Duodenal mucosa (tissue), 2 donors: ENCODE data around the gene DHX57.

Experiments used
- H3K27ac ChIP-seq: one replicate; pipeline ENCODE4 v1.7.0; 2013; ENCODE audit warnings: low read depth, low read length
- H3K27me3 ChIP-seq, 2 donors: one replicate each; pipeline ENCODE4 v1.7.0; 2013; ENCODE audit warnings: low read length in 2 of 2, control low read depth in 1 of 2; ENCODE audit not compliant: insufficient read depth in 2 of 2, control insufficient read depth in 1 of 2
- H3K36me3 ChIP-seq, 2 donors: one replicate each; pipeline ENCODE4 v1.7.0; 2013; ENCODE audit warnings: low read length in 2 of 2, control low read depth in 1 of 2; ENCODE audit not compliant: insufficient read depth in 2 of 2, control insufficient read depth in 1 of 2
- H3K4me1 ChIP-seq, 2 donors: one replicate each; pipeline ENCODE4 v1.7.0; 2013; ENCODE audit warnings: low read length in 2 of 2, control low read depth in 1 of 2; ENCODE audit not compliant: insufficient read depth in 2 of 2, control insufficient read depth in 1 of 2
- H3K4me3 ChIP-seq, 2 donors: one replicate each; pipeline ENCODE4 v1.7.0; 2013; ENCODE audit warnings: low read length in 2 of 2, low read depth in 1 of 2
- H3K9ac ChIP-seq, 2 donors: one replicate each; pipeline ENCODE4 v1.7.0; 2013; ENCODE audit warnings: low read length in 2 of 2, low read depth in 1 of 2
- H3K9me3 ChIP-seq, 2 donors: one replicate each; pipeline ENCODE4 v1.7.0; 2013; ENCODE audit warnings: low read length in 2 of 2, control low read depth in 1 of 2; ENCODE audit not compliant: control insufficient read depth in 1 of 2

Gene DHX57

GRCh38 chr2:38791744-38792143, 84.0 kb downstream of the DHX57 start:
- H3K4me1 ChIP-seq: peaks cover 20 to 27% of the 10 kb centered on the region in 2 donors
- H3K27ac ChIP-seq: no peak overlapping the region
- H3K9ac ChIP-seq: no peak overlapping the region
- no peaks in the 10 kb centered on the region for H3K9me3 ChIP-seq
- no peaks in the 10 kb centered on the region for H3K36me3 ChIP-seq
- no peaks in the 10 kb centered on the region for H3K27me3 ChIP-seq
- H3K4me3 ChIP-seq: no peak overlapping the region

- Histone ChIP-seq H3K9ac (no peak overlapping the region), H3K27me3 (no peaks in the 10 kb centered on the region), H3K9me3 (no peaks in the 10 kb centered on the region), H3K4me1 (peaks cover 20 to 30% of the 10 kb centered on the region in 2 donors), H3K36me3 (no peaks in the 10 kb centered on the region), H3K27ac (no peak overlapping the region), H3K4me3 (no peak overlapping the region)
These were observed 86.0 kb downstream of the DHX57 start for GRCh38 chr2:38789691-38790090.

GRCh38 chr2:38788306-38788705, 87.4 kb downstream of the DHX57 start:
- H3K9ac ChIP-seq: no peak overlapping the region
- H3K27ac ChIP-seq: no peak overlapping the region
- no peaks in the 10 kb centered on the region for H3K27me3 ChIP-seq
- no peaks in the 10 kb centered on the region for H3K9me3 ChIP-seq
- peaks cover 21 to 32% of the 10 kb centered on the region in 2 donors for H3K4me1 ChIP-seq
- H3K4me3 ChIP-seq: no peak overlapping the region
- no peaks in the 10 kb centered on the region for H3K36me3 ChIP-seq

- no peaks in the 10 kb centered on the region for H3K27me3 ChIP-seq
- peaks cover 7 to 11% of the 10 kb centered on the region in 2 donors for H3K36me3 ChIP-seq
- H3K9ac ChIP-seq: no peak overlapping the region
- no peaks in the 10 kb centered on the region for H3K9me3 ChIP-seq
- no peak overlapping the region for H3K27ac ChIP-seq
- peaks cover 11 to 19% of the 10 kb centered on the region in 2 donors for H3K4me1 ChIP-seq
- H3K4me3 ChIP-seq: no peak overlapping the region
These were observed 92.1 kb downstream of the DHX57 start for GRCh38 chr2:38783586-38783985.

GRCh38 chr2:38778687-38779082, 97.0 kb downstream of the DHX57 start:
- Histone ChIP-seq H3K4me1 (peaks cover 6 to 7% of the 10 kb centered on the region in 2 donors), H3K9me3 (no peaks in the 10 kb centered on the region), H3K36me3 (peaks cover 7 to 11% of the 10 kb centered on the region in 2 donors), H3K27ac (no peak overlapping the region), H3K27me3 (no peaks in the 10 kb centered on the region), H3K9ac (peak overlapping the region; percentile 74 to 76), H3K4me3 (peak overlapping the region; percentile 89 to 92)

GRCh38 chr2:38776531-38776930, 99.2 kb downstream of the DHX57 start:
- peaks cover 10 to 13% of the 10 kb centered on the region in 2 donors for H3K4me1 ChIP-seq
- peaks cover 5% of the 10 kb centered on the region in 2 donors for H3K36me3 ChIP-seq
- no peak overlapping the region for H3K4me3 ChIP-seq
- H3K9ac ChIP-seq: no peak overlapping the region
- no peaks in the 10 kb centered on the region for H3K27me3 ChIP-seq
- H3K27ac ChIP-seq: no peak overlapping the region
- no peaks in the 10 kb centered on the region for H3K9me3 ChIP-seq

GRCh38 chr2:38775921-38776225, 99.9 kb downstream of the DHX57 start:
- Histone ChIP-seq H3K4me3 (no peak overlapping the region), H3K9ac (no peak overlapping the region), H3K27ac (no peak overlapping the region), H3K4me1 (peaks cover 10 to 13% of the 10 kb centered on the region in 2 donors), H3K27me3 (no peaks in the 10 kb centered on the region), H3K36me3 (no peaks in the 10 kb centered on the region), H3K9me3 (no peaks in the 10 kb centered on the region)

- H3K9me3 ChIP-seq: no peaks in the 10 kb centered on the region
- peaks cover 10 to 13% of the 10 kb centered on the region in 2 donors for H3K4me1 ChIP-seq
- no peak overlapping the region for H3K4me3 ChIP-seq
- no peak overlapping the region for H3K27ac ChIP-seq
- no peak overlapping the region for H3K9ac ChIP-seq
- no peaks in the 10 kb centered on the region for H3K36me3 ChIP-seq
- H3K27me3 ChIP-seq: no peaks in the 10 kb centered on the region
These were observed 100.4 kb downstream of the DHX57 start for GRCh38 chr2:38775097-38775920.

- Histone ChIP-seq H3K9me3 (no peaks in the 10 kb centered on the region), H3K4me1 (peaks cover 5 to 7% of the 10 kb centered on the region in 2 donors), H3K27me3 (no peaks in the 10 kb centered on the region), H3K27ac (no peak overlapping the region), H3K4me3 (no peak overlapping the region), H3K9ac (no peak overlapping the region), H3K36me3 (no peaks in the 10 kb centered on the region)
These were observed 104.1 kb downstream of the DHX57 start for GRCh38 chr2:38771632-38772031.

GRCh38 chr2:38765551-38765950, 110.2 kb downstream of the DHX57 start:
- Histone ChIP-seq H3K27ac (no peak overlapping the region), H3K27me3 (no peaks in the 10 kb centered on the region), H3K9ac (no peak overlapping the region), H3K36me3 (no peaks in the 10 kb centered on the region), H3K4me1 (no peaks in the 10 kb centered on the region), H3K9me3 (no peaks in the 10 kb centered on the region), H3K4me3 (no peak overlapping the region)
